Suprapubic skin (tissue), 4 donors: Measurements from ENCODE around the gene CASP14.

ENCODE experiments used
- EP300 ChIP-seq: sonication (generic); formaldehyde crosslinking; IDR thresholded peaks from one replicate; pipeline ENCODE4 v1.6.1; 2017; ENCODE audit warnings: antibody characterized with exemption
- POLR2A ChIP-seq, 2 donors: fragments of 450-650 bp; IDR thresholded peaks; one replicate each; pipeline ENCODE4 v1.6.1; 2017; ENCODE audit warnings: antibody characterized with exemption in 2 of 2, mild to moderate bottlenecking in 2 of 2, moderate library complexity in 2 of 2
- POLR2AphosphoS5 ChIP-seq, 3 donors: sonication (generic); formaldehyde crosslinking; IDR thresholded peaks; one replicate each; pipeline ENCODE4 v1.6.1; 2017; ENCODE audit warnings: antibody characterized with exemption in 3 of 3
- TF ChIP-seq, protein P1 (sequence below), 2 donors: fragments of 200-600 bp in 1 of 2; fragments of 450-650 bp in 1 of 2; sonication (generic) in 1 of 2; IDR thresholded peaks; one replicate each; pipeline ENCODE4 v1.5.1; 2016 to 2019; ENCODE audit warnings: antibody characterized with exemption in 2 of 2, mild to moderate bottlenecking in 1 of 2, moderate library complexity in 1 of 2

DNA sequence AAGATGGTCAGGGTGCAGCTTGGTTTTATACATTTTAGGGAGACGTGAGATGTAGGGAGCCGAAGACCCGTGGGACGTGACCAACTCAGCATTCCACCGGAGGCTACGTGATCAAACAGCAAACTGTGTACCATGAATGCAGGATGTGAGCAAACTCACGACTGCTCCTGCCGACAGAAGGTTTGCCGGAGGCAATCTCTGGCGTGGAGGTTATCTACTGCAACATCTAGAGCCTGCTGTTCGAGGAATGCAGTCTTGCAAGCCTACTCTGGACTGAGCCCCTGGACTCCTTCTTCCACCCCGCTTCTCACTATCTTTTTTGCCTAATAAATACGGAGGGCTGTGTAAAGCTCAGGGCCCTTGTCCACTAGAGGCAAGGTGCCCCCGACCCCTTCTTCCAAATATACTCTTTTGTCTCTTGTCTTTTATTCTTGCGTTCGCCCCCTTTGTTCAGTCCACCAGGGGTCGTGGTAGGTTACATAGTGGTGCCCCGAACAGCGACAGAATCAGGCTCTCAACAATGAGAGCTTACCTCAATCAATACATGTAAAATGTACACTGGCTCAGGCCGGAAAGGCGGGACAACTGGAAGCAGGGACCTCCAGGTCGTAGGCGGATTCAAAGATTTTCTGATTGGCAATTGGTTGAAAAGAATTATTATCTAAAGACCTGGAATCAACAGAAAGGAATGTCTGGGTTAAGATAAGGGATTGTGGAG is 23.8 kb downstream of the CASP14 start:
- TF ChIP-seq POLR2AphosphoS5 (IDR thresholded peaks at IDR 0.05) (no peak), POLR2A (IDR thresholded peaks at IDR 0.05) (no peak), EP300 (no peak)
- TF ChIP-seq, protein P1, sequence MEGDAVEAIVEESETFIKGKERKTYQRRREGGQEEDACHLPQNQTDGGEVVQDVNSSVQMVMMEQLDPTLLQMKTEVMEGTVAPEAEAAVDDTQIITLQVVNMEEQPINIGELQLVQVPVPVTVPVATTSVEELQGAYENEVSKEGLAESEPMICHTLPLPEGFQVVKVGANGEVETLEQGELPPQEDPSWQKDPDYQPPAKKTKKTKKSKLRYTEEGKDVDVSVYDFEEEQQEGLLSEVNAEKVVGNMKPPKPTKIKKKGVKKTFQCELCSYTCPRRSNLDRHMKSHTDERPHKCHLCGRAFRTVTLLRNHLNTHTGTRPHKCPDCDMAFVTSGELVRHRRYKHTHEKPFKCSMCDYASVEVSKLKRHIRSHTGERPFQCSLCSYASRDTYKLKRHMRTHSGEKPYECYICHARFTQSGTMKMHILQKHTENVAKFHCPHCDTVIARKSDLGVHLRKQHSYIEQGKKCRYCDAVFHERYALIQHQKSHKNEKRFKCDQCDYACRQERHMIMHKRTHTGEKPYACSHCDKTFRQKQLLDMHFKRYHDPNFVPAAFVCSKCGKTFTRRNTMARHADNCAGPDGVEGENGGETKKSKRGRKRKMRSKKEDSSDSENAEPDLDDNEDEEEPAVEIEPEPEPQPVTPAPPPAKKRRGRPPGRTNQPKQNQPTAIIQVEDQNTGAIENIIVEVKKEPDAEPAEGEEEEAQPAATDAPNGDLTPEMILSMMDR (IDR thresholded peaks at IDR 0.05), result no peak
